HG02571 (cell line): Measurements from ENCODE around the gene RIPOR1.

Source experiments
- ATAC-seq: cut with Tn5 transposase; IDR thresholded peaks from one replicate; pipeline ENCODE4 v1.9.1; 2021; ENCODE audit warnings: mild to moderate bottlenecking, moderate library complexity; ENCODE audit not compliant: unreplicated experiment

Gene RIPOR1

DNA sequence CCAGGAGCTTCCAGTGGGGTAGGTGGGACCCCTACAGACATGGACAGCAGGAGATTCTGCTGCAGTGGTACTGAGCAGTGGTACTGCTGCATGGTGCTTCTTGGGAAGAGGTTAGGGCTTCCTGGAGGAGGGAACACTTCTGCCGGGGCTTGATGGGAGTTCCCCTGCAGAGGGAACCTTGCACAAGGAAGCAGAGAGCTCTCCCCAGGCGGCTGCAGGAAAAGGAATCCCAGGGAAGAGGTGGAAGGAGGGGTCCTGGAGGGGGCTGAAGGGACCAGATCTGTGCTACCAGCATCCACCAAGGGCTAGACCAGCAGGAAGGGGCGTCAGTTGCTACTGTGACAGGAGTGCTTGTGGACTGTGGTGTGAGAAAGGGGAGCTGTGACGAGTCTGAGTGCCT, 10.6 kb downstream of the RIPOR1 start:
- ATAC-seq, result no peak

DNA sequence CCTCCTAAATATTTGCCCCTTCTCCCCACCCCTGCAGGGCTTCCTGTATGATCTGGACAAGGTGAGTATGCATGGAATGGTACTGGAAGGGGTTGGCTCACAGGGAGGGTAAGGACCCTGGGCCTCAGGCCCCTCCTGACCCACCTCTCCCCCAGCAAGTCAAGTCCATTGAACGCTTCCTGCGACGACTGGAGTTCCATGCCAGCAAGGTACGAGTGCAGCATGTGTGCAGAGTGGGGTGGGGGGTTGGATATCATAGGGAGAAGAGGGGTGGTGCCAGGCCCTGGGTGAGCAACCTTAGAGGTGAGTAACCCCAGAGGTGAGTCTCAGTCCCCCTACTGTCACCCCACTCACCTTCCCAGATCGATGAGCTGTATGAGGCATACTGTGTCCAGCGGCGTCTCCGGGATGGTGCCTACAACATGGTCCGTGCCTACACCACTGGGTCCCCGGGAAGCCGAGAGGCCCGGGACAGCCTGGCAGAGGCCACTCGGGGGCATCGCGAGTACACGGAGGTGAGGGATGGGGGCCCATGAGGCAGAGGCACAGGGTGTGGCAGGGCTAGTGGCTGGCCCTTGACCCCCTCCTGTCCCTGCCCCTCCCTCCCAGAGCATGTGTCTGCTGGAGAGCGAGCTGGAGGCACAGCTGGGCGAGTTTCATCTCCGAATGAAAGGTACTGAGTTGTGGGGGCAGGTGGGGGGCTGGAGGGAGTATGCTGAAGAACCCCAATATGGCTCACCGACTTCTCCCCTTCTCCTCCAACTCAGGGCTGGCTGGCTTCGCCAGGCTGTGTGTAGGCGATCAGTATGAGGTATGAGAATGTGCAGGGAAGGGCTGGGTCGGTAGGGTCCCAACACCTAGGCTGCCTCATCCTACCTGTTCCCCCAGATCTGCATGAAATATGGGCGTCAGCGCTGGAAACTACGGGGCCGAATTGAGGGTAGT, 11.3 kb downstream of the RIPOR1 start:
- ATAC-seq, result no peak

DNA sequence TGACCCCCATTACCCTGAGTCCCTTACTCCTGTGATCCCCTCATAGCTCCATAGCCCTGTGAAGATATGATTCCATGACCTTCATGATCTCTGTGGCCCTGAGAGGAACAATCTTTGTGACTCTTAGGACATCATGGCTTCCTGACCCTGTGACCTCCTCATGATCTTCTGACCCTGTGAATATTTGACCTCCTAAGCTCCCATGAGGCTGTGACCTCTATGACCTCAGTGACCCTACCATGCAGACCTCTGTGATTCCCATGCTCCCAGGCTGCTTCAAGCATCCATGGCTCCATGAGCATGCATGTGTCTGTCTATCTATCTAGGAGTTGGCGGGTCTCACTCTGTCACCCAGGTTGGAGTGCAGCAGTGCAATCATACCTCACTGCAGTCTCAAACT, 12.1 kb downstream of the RIPOR1 start:
- ATAC-seq, result no peak

DNA sequence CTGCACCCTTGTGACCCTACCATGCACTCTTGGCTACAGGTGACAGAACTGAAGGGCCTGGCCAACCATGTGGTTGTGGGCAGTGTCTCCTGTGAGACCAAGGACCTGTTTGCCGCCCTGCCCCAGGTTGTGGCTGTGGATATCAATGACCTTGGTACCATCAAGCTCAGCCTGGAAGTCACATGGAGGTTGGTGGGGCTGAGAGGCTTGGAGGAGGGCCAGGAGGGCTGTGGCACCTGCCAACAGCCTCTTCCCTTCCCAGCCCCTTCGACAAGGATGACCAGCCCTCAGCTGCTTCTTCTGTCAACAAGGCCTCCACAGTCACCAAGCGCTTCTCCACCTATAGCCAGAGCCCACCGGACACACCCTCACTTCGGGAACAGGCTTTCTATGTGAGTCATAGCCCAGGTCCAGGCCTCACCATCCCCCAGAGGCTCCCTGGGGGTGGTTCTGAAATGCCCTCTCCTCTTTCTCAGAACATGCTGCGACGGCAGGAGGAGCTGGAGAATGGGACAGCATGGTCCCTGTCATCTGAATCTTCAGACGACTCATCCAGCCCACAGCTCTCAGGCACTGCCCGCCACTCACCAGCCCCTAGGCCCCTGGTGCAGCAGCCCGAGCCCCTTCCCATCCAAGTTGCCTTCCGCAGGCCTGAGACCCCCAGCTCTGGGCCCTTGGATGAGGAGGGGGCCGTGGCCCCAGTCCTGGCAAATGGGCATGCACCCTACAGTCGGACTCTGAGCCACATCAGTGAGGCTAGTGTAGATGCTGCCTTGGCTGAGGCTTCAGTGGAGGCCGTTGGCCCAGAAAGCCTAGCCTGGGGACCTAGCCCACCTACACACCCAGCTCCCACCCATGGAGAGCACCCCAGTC, 13.0 kb downstream of the RIPOR1 start:
- ATAC-seq, result no peak

DNA sequence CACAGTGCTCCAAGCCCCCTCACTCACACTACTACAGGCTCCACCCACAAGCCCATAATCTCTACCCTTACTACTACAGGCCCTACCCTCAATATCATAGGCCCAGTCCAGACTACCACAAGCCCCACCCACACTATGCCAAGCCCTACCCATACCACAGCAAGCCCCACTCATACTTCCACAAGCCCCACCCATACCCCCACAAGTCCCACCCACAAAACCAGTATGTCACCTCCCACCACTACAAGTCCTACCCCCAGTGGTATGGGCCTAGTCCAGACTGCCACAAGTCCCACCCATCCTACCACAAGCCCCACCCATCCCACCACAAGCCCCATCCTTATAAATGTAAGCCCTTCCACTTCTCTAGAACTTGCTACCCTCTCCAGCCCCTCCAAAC, 13.8 kb downstream of the RIPOR1 start:
- ATAC-seq, result no peak

DNA sequence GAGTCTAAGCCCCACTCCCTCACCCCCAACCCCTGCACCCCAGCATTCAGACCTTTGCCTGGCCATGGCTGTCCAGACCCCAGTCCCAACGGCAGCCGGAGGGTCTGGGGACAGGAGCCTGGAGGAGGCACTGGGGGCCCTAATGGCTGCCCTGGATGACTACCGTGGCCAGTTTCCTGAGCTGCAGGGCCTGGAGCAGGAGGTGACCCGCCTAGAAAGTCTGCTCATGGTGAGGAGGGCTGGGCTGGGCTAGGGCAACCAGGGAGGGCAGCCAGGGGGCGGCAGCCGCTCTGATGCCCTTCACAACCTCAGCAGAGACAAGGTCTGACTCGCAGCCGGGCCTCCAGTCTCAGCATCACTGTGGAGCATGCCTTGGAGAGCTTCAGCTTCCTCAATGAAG, 14.4 kb downstream of the RIPOR1 start:
- ATAC-seq, result no peak

DNA sequence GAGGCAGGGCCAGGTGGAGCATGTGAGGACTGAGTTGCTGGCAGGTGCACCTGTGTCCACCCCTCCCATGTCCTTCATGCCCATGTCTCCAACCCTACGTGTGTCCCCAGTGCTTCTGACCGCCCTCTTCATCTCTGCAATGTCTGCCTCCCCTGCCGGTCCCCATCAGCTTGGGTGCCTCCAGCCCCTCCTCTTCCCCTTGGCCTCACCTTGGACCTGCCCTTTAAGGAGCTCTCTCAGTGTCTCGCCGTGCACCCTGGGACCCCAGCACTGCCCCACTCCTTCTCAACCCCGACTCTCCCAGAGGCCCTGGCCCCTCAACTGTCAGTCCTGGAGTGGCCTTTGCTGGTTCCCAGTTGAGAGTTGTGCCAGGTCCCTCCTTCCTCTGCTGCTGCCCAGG, 15.0 kb downstream of the RIPOR1 start:
- no peak for ATAC-seq

DNA sequence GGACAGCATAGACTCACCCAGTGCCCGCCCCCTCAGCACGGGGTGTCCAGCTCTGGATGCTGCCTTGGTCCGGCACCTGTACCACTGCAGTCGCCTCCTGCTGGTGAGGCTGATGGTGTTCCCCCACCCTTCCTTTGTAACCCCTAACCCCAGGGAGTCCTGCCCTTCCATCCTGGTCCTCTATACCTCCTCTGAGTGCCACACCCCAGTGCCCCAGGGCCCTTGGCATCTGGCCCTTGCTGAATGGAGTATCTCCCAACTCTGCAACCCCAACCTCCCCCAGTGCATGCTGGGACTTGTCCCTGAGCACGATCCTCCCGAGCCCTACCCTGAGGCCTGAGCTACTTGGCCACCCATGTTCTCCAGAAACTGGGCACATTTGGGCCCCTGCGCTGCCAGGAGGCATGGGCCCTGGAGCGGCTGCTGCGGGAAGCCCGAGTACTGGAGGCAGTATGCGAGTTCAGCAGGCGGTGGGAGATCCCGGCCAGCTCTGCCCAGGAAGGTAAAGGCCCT, 15.8 kb downstream of the RIPOR1 start:
- no peak for ATAC-seq

DNA sequence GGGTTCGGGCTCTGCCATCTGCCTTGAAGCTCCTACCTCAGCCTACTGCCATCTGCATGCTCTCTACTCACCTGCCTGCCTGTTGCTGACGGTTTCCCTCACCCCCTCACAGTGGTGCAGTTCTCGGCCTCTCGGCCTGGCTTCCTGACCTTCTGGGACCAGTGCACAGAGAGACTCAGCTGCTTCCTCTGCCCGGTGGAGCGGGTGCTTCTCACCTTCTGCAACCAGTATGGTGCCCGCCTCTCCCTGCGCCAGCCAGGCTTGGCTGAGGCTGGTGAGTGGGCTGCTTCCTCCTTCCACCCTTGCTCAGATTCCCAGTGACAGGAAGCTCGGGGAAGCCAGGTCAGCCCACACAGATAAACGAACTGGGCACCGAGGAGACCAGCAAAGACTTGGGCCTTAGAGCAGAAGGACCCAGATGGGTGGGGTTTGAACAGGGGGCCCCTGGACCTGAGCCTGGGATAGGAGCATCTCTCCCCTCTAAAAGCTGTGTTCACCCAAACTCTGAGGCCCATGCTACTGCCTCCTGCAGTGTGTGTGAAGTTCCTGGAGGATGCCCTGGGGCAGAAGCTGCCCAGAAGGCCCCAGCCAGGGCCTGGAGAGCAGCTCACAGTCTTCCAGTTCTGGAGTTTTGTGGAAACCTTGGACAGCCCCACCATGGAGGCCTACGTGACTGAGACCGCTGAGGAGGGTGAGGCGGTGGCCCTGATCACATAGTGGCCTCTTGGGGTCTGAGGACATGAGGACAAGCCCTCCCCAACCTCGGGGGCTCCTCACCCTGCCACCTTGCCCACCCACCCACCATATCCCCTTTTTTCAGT, 16.4 kb downstream of the RIPOR1 start:
- no peak for ATAC-seq

DNA sequence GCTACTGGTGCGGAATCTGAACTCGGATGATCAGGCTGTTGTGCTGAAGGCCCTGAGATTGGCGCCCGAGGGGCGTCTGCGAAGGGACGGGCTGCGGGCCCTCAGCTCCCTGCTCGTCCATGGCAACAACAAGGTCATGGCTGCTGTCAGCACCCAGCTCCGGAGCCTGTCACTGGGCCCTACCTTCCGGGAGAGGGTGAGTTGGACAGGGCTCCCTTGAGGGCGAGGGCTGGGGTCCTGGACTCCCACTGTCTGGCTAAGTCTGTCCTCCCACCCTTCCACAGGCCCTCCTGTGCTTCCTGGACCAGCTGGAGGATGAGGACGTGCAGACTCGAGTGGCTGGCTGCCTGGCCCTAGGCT, 17.0 kb downstream of the RIPOR1 start:
- no peak for ATAC-seq

DNA sequence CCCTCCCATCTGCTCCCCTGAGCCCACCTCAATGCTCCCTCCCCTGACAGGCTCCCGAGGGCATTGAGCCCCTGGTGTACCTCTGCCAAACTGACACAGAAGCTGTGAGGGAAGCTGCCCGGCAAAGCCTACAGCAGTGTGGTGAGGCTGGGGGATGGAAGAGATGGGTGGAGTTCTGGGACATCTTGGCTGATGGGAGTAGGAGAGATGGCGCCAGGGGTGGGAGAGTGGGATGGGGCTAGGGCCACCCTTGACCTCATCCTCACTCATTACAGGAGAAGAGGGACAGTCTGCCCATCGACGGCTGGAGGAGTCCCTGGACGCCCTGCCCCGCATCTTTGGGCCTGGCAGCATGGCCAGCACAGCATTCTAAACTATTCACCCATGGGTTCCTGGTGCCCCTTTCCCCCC, 17.5 kb downstream of the RIPOR1 start:
- no peak for ATAC-seq

DNA sequence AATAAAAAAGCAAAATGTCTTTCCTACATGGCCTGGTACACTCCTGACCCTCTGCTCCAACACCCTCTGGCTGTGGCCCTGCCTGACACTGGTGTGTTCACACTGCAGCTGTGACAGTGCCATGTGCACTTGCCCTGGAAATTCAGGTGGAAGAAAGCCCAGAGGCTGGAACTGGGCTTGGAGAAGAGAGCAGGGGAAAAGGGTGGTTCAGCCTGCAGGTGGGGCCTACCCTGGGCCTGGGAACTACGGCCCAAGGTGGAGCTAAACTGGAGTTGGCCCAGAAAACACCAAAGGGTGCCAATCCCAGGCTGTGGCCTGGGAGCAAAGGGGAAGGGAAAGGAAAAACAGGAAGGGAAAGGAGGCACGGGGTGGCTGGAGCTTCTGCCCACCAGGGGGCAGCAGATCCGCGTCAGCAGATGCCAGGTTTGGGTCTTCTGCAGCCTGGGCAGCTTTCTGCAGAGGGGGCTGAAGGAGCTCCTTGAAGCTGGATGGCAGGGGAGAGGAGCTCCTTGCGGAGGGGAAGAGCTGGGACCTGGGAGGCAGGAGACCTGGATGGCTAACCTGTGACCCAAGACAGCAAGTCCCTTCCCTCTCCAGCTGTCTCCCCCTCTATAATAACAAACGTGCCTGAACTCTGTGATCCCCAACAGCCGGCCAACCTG, 18.3 kb downstream of the RIPOR1 start:
- ATAC-seq, result no peak

DNA sequence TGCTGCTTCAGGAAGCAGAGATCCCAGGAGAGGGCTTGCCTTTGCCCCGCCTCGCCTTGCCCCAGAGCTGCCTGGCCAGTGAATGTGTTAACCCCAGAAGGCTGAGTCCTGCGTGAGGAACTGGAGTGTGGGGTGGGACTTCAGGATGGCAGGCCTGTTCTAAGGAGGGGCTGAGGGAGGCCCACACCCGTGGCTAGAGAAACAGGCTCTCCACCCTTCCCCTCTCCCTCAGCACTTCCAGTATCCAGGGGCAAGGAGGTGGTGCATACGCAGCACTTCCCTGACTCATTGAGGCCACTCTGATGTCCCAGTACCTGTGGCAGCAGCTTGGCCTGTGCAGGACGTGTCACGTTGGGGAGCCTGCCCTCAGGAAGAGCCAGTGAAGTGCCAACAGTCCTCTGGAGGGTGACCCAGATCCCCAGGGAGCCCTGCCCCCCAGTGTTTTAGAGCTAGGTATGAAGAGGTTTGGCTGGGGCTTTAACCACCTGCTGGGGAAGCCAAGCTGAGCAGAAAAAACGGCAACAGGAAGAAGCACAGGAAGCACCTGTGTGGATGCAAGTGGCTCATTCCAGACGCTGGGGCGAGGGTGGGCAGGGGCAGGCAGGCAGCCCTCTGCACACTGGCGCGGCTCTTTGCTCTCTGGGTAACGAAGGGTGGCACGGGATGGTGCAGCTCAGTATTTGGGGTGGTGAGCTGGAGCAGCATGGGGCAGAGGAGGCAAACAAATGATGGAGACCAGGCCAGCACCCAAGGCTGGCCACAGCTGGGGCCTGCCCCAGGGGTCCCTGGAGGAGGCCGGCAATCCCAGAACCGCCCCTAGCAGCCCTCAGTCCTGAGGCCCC, 19.0 kb downstream of the RIPOR1 start:
- ATAC-seq, result no peak

DNA sequence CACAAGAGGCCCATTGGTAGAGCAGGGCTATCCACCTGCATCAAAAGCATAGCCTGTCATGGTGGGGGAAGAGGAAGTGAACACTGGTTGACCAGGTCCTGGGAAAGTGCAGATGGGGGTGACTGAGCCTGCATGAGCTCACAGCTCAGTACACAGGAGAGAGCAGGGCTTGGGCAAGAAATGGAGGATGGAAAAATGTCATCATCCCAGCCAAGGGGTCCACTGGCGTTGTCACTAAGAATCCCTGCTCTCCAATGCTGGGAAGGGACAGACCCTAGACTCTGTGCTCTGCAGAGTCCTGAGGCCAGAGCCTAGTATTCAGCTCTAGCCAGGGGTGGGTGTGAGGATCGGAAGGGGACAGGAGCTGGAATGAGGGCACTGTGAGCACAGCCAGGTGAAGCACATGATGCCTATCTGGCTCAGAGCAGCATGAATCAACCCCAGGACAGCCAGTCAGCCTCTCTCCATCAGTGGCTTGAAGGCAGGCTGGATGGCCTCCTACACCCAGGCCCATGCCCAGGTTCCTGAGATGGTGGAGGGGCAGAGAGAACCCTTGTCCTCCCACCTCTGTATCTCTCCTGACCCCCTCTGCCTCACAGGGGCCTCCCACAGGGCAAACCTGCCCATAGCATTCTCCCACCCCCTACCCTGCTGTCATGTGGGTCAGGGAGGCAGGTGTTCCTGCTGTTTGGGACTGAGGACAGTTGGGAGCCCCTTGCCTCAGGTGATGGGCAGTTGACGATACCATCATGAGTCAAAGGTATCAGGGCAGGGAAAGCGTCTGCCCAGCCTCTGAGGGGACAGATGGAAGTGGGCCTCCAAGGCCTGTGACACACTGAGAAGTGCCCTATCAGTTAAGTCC, 19.9 kb downstream of the RIPOR1 start:
- ATAC-seq, result no peak

DNA sequence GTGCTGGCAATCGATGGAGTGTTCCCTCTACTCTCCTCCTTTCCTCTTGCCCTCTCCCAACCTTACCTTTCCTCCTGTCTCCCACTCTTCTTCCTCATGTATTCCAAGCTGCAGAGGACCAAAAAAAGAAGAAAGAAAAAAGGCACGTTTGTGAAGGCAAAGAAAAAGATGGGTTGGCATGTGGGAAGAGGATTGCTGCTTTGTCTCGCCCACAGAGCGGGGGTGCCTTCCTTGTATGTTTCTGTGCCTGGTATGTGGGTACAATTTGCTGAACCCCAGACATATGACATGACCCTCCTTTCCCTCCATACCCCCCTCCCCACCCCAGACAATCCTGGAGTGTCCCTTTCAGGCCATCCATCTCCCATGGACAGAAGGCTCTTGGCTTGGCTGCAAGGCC, 20.6 kb downstream of the RIPOR1 start:
- ATAC-seq, result no peak

DNA sequence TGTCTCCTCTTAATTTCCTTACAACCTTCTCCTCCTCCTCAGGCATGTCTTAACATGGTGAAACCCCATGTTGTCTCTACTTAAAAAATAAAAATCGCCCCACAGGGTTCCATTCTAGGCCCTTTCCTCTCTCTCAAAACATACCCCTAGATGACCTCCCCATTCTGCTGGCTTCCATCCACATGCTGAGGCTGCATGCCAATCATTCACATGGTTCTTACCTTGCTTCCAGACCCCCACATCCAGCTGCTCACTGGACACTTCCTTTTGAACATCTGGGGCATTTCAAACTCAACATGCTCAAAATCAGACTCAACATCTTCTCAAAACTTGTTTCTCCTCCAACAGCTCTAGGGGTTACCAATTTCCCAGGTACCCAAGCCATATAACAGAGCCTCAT, 21.3 kb downstream of the RIPOR1 start:
- ATAC-seq, result no peak

DNA sequence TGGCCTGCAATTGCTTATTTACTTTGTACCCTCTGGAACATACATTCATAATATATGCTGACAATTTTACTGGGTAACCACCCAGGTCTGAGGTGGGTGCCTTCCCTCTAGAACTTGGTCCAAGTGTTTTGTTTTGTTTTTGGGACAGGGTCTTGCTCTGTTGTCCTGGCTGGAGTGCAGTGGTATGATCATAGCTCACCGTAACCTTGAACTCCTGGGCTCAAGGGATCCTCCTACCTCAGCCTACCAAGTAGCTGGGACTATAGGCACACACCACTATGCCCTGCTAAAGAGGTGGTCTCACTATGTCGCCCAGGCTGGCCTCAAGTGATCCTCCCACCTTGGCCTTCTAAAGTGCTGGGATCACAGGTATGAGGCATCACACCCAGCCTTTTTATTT, 22.5 kb downstream of the RIPOR1 start:
- no peak for ATAC-seq

DNA sequence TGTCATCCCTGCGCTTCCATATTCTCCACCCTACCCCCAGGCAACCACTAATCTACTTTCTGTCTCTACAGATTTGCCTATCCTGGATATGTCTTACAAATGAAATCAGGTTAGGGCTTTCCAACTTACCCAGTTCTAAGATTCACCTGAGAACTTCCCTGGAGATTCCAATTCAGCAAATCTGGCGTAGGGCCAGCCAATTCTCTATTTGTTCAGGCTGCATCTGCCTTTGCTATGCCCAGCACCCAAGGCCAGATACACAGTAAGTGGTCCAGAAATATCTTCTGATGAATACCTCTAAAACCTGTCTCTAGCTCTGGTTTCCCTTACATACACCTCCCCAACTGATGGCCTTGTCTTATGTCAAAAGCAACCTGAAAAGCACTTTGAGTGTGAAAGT, 23.3 kb downstream of the RIPOR1 start:
- ATAC-seq, result no peak

DNA sequence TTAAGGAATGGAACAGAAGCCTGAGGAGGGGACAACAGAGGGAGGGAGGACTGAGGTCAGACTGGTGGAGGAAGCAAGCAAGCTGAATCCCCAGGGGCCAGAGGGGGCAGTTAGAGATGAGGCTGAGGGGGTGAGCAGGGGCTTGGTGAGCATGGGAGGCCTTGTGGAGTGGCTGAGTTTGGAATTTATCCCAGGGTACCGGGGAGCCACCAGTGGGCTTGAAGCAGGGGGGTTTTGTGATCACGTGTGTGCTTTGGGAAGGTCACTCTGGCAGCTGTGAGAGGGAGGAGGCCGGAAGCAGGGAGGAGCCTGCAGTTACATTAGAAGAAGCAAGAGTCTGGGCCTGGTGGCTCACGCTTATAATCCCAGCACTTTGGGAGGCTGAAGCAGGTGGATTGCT, 23.8 kb downstream of the RIPOR1 start:
- ATAC-seq, result no peak
